HAP-1 (cell line): Measurements from ENCODE around the gene MFSD6L.
A peak's percentile ranks its signal among the peaks of the same experiment; 100 is the strongest.

ENCODE experiments used
- DNase-seq, 2 experiments: peaks; one replicate each; pipeline ENCODE4 v3.0.0-alpha.2; 2016 to 2020; ENCODE audit warnings: low spot score in 2 of 2
- H3K27me3 ChIP-seq: fragments of 250-450 bp; sonication (Bioruptor Pico); 2 replicates; pipeline ENCODE4 v1.5.1; 2020; ENCODE audit warnings: low read depth, mild to moderate bottlenecking, moderate library complexity
- H3K36me3 ChIP-seq: fragments of 250-450 bp; sonication (Bioruptor Pico); replicated peaks from 2 replicates; pipeline ENCODE4 v1.5.1; 2020; ENCODE audit warnings: mild to moderate bottlenecking
- H3K4me1 ChIP-seq: fragments of 250-450 bp; sonication (Bioruptor Pico); 2 replicates; pipeline ENCODE4 v1.5.1; 2020; ENCODE audit warnings: mild to moderate bottlenecking
- H3K4me3 ChIP-seq: fragments of 250-450 bp; sonication (Bioruptor Pico); 2 replicates; pipeline ENCODE4 v1.5.1; 2020; ENCODE audit warnings: mild to moderate bottlenecking, moderate library complexity
- H3K9me3 ChIP-seq: fragments of 250-450 bp; sonication (Bioruptor Pico); 2 replicates; pipeline ENCODE4 v1.5.1; 2020; ENCODE audit warnings: mild to moderate bottlenecking, moderate library complexity
- in situ Hi-C: fragments of 300-500 bp; cut with MboI; formaldehyde crosslinking; loops from 3 replicates; pipeline ENCODE4 v1.14.3; 2020; ENCODE audit warnings: low sequenced_read_pairs, inconsistent platforms, mixed read lengths

Gene MFSD6L

GRCh38 chr17:8755590-8756255 is 43.4 kb downstream of the MFSD6L start:
- no peak for DNase-seq
- Histone ChIP-seq H3K36me3 (no peaks in the 10 kb centered on the region), H3K9me3 (no peaks in the 10 kb centered on the region), H3K4me3 (no peak overlapping the region), H3K4me1 (no peaks in the 10 kb centered on the region), H3K27me3 (peaks cover 27% of the 10 kb centered on the region; the same call in 1 of the 2 replicates)
- in situ Hi-C loops: no loop called here

GRCh38 chr17:8754890-8755289 is 44.3 kb downstream of the MFSD6L start:
- Histone ChIP-seq H3K9me3 (no peaks in the 10 kb centered on the region), H3K4me3 (no peak overlapping the region), H3K4me1 (no peaks in the 10 kb centered on the region), H3K27me3 (peaks cover 26% of the 10 kb centered on the region; the same call in 1 of the 2 replicates), H3K36me3 (no peaks in the 10 kb centered on the region)
- in situ Hi-C loops: no loop called here
- DNase-seq: no peak

GRCh38 chr17:8753976-8754440 is 45.2 kb downstream of the MFSD6L start:
- H3K4me3 ChIP-seq: no peak overlapping the region
- peaks cover 22% of the 10 kb centered on the region; the same call in 1 of the 2 replicates for H3K27me3 ChIP-seq
- H3K36me3 ChIP-seq: no peaks in the 10 kb centered on the region
- peak in 1 of 2 experiments; percentile 22 for DNase-seq
- in situ Hi-C loops: no loop called here
- no peaks in the 10 kb centered on the region for H3K9me3 ChIP-seq
- no peaks in the 10 kb centered on the region for H3K4me1 ChIP-seq

DNA sequence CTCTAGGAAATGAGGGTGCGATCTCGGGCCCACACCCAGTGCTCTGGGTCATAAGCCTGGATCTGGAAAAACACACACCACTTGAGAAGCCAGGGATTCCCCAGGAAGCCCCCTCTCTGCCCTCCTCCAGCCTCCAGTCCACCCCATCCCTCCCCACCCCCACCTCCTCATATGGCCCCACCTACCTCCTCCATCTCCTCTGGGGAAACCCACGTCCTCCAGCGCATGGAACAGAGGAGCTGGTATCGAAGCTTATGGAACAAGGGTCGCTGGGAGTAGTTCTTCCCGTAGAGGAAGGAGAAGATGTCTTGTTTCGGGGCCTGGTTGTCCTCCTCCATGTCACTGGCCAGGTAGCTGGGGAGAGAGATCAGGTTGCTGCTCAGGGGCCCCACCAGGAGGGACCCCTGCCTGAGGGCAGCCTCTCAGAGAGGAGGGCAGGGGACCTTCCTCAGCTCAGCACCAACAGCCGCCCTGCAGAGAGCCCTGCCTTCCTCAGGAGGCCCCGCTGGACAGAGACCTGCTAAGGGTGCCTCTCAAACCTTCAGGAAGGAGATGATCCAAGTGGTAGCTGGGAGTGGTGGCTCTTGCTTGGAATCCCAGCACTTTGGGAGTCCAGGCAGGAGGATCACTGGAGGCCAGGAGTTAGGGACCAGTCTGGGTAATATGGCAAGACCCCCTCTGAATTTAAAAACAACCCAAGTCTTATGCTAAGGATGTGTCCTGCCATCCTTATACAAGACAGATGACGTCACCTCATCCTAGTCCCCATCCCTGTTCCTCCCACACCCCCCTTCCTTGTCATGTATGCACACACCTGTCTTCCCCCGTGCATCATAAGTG is 45.8 kb downstream of the MFSD6L start:
- no peak for DNase-seq
- Histone ChIP-seq H3K27me3 (peaks cover 22% of the 10 kb centered on the region; the same call in 1 of the 2 replicates), H3K4me3 (no peak overlapping the region), H3K4me1 (no peaks in the 10 kb centered on the region), H3K36me3 (no peaks in the 10 kb centered on the region), H3K9me3 (no peaks in the 10 kb centered on the region)
- in situ Hi-C loops: no loop called here

- in situ Hi-C loops: loop anchor here (10.0 to 25.0 kb wide), 3 partner anchors 335 to 687 kb away; partner anchors contain the start of gene RPL26
- Histone ChIP-seq H3K36me3 (no peaks in the 10 kb centered on the region), H3K27me3 (peaks cover 23% of the 10 kb centered on the region), H3K9me3 (no peaks in the 10 kb centered on the region; the same call in 1 of the 2 replicates), H3K4me3 (no peak overlapping the region), H3K4me1 (no peaks in the 10 kb centered on the region; the same call in 1 of the 2 replicates)
- no peak for DNase-seq
These were observed 49.5 kb downstream of the MFSD6L start for GRCh38 chr17:8749616-8750015.

GRCh38 chr17:8747742-8748141 is 51.4 kb downstream of the MFSD6L start:
- in situ Hi-C loops: loop anchor here (10.0 to 25.0 kb wide), 3 partner anchors 333 to 685 kb away; partner anchors contain the start of gene RPL26
- Histone ChIP-seq H3K9me3 (no peaks in the 10 kb centered on the region; the same call in 1 of the 2 replicates), H3K36me3 (no peaks in the 10 kb centered on the region), H3K27me3 (peaks cover 23% of the 10 kb centered on the region), H3K4me3 (no peak overlapping the region), H3K4me1 (no peaks in the 10 kb centered on the region; the same call in 1 of the 2 replicates)
- no peak for DNase-seq
